Measurements from ENCODE around the gene SERTM2.

SERTM2 gene

DNA sequence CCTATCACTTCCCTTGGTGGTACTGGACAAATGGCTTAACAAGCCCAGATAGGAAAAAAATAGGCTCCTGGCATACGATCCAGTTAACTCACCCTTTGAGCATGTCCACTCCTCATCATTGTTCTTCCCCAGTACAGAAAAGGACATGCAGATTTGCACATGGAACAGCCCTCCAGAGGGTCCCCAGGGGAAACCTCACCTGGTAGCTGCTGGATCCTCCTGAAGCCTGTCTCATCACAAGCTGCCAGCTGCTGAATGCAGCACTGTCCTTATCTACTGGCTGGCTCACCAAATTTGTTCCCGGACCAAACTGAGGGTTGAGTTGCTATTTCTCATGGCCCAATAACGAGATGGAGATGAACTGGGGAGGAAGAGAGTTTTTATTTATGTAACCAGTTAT lies 49.4 kb downstream of the SERTM2 start:
- DNase-seq (ENCODE audit: low spot score) = no peak

DNA sequence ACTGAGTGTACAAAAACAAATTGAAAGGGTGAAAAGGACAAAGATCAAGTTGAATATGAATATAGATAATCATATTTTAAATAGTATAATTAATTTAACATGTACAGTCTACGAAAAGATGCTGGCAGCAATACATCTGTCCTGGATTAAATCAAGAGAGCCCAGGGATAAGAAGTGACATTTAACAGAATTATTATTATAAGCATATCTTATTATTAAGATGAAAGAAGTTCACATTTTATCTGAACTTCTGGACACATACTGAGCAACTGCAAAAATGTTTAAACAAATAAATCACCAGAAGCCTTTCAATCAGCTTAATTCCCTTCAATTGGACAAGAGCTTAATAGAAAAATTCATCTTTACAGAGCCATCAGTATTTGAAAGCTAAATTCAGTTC lies 50.4 kb downstream of the SERTM2 start:
- DNase-seq (ENCODE audit: low spot score) = no peak

DNA sequence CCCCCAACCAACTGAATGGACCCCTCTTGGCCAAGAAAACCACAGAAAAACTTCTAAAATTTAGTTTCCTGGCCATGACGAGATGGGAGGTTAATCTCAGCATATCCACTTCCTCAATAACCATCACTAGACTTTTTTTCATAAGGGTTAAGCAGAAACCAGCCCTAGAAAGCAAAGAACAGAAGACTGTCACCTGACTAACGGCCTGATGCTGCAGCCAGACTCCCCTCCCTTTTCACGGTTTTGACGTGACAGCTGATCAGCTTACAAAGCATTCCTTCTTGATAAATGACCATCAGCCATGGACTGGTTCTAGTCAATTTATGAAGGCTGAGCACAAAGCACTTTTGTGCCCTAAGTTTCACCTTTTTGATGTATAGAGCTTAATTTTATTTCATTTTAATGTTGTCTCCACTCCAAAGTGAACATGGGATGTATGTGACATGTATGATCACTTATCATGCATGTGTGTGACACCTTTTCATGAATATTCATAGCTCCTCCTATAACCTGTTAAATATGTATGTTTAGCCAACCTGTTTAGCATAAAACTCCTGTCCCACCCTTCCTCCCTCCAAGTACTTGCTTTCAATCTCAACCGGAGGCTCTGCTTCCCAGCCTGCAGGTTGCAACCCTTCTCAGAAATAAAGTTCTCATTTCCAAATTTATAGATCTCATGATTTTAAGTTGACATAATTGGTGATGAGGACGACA lies 56.3 kb downstream of the SERTM2 start:
- DNase-seq (ENCODE audit: low spot score) = no peak

DNA sequence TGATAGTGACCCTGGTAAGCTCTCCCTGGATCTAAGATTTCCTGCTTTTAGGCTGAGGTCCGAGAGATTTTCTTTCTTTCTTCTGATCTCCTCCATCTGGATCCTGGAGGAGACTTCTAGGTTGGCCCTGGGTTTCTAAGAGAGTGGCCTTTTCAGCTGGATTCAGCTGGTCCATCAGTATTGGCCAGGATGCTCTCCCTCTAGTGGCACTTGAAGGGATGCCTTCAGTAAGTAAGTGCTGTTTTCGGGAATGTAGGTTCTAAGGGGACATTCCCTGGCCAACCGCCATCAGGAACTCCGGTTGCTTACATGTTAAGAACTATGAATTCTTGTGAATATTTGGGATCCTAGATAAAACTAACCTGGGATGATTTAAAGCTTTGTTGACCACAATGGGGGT lies 56.9 kb downstream of the SERTM2 start:
- peak; percentile 50 for DNase-seq (ENCODE audit: low spot score)

DNA sequence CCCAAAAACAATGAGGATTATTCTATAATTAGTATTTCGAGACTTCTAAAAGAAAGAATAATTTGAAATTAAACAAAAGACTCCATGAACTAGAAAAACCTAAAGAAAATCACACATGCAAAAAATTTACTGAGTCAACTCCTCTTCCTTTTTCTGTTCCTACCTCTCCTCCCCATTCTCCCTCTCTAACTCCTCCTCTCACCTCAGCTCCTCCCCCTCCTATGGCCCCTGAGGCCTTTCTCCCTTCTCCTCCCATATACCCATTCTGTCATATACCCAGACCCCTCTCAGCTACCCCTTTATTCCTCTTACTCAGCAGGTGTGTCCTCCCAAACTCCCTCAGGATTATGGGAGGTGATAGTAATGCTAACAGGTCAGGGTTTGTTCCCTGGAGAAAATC lies 57.4 kb downstream of the SERTM2 start:
- DNase-seq (ENCODE audit: low spot score) = no peak

Data from kidney tubule cell (primary cell).